Measurements from ENCODE around the gene CARD11.

The CARD11 gene

GRCh38 chr7:2909471-2910039 lies 134.1 kb downstream of the CARD11 start:
- no peak overlapping the region for H3K4me3 ChIP-seq (ENCODE audit: low read depth in 1 of 2, low read length in 1 of 2)
- H3K4me1 ChIP-seq (ENCODE audit: control insufficient read depth in 1 of 2, insufficient read depth in 1 of 2, low read depth in 1 of 2, low read length in 1 of 2): no peaks in the 10 kb centered on the region
- H3K27me3 ChIP-seq: no peaks in the 10 kb centered on the region
- H3K27ac ChIP-seq: no peak overlapping the region
- no peaks in the 10 kb centered on the region for H3K9me3 ChIP-seq
- TF ChIP-seq CTCF (IDR thresholded peaks at IDR 0.05): no peak
- H3K36me3 ChIP-seq: no peaks in the 10 kb centered on the region

GRCh38 chr7:2909043-2909442 lies 134.6 kb downstream of the CARD11 start:
- H3K36me3 ChIP-seq: no peaks in the 10 kb centered on the region
- no peaks in the 10 kb centered on the region for H3K27me3 ChIP-seq
- H3K4me1 ChIP-seq (ENCODE audit: control insufficient read depth in 1 of 2, insufficient read depth in 1 of 2, low read depth in 1 of 2, low read length in 1 of 2): no peaks in the 10 kb centered on the region
- H3K27ac ChIP-seq: no peak overlapping the region
- no peak overlapping the region for H3K4me3 ChIP-seq (ENCODE audit: low read depth in 1 of 2, low read length in 1 of 2)
- H3K9me3 ChIP-seq: no peaks in the 10 kb centered on the region
- TF ChIP-seq CTCF (IDR thresholded peaks at IDR 0.05): no peak

- Histone ChIP-seq H3K4me1 (ENCODE audit: control insufficient read depth in 1 of 2, insufficient read depth in 1 of 2, low read depth in 1 of 2, low read length in 1 of 2) (no peaks in the 10 kb centered on the region), H3K9me3 (no peaks in the 10 kb centered on the region), H3K4me3 (ENCODE audit: low read depth in 1 of 2, low read length in 1 of 2) (no peak overlapping the region), H3K27ac (no peak overlapping the region), H3K27me3 (no peaks in the 10 kb centered on the region), H3K36me3 (no peaks in the 10 kb centered on the region)
- no peak for TF ChIP-seq CTCF (IDR thresholded peaks at IDR 0.05)
Measured at GRCh38 chr7:2908103-2908683, 135.5 kb downstream of the CARD11 start.

GRCh38 chr7:2906197-2906931 lies 137.3 kb downstream of the CARD11 start:
- Histone ChIP-seq H3K36me3 (no peaks in the 10 kb centered on the region), H3K4me3 (ENCODE audit: low read depth in 1 of 2, low read length in 1 of 2) (no peak overlapping the region), H3K9me3 (no peaks in the 10 kb centered on the region), H3K4me1 (ENCODE audit: control insufficient read depth in 1 of 2, insufficient read depth in 1 of 2, low read depth in 1 of 2, low read length in 1 of 2) (no peaks in the 10 kb centered on the region), H3K27ac (no peak overlapping the region), H3K27me3 (no peaks in the 10 kb centered on the region)
- no peak for TF ChIP-seq CTCF (IDR thresholded peaks at IDR 0.05)

GRCh38 chr7:2905500-2905899 lies 138.2 kb downstream of the CARD11 start:
- Histone ChIP-seq H3K27ac (no peak overlapping the region), H3K9me3 (no peaks in the 10 kb centered on the region), H3K4me3 (ENCODE audit: low read depth in 1 of 2, low read length in 1 of 2) (no peak overlapping the region), H3K36me3 (no peaks in the 10 kb centered on the region), H3K27me3 (no peaks in the 10 kb centered on the region), H3K4me1 (ENCODE audit: control insufficient read depth in 1 of 2, insufficient read depth in 1 of 2, low read depth in 1 of 2, low read length in 1 of 2) (no peaks in the 10 kb centered on the region)
- no peak for TF ChIP-seq CTCF (IDR thresholded peaks at IDR 0.05)
